Activated CD8-positive, alpha-beta memory T cell treated with anti-CD3 and anti-CD28 coated beads, Interleukin-2, amount 50 U/mL, for 1 hour (primary cell): Measurements from ENCODE around the gene DENR.

Experiments used
- DNase-seq: peaks from one replicate; pipeline ENCODE4 v3.0.0-alpha.2; 2020; ENCODE audit errors: extremely low read depth

Gene DENR

GRCh38 chr12:122819209-122819785 lies 66.7 kb downstream of the DENR start:
- no peak for DNase-seq

GRCh38 chr12:122820138-122820537 lies 67.5 kb downstream of the DENR start:
- no peak for DNase-seq
